LoVo (cell line): Measurements from ENCODE around the gene FANK1.

Experiments
- DNase-seq: peaks from one replicate; pipeline ENCODE4 v3.0.0-alpha.2; 2016; ENCODE audit warnings: low spot score

The FANK1 gene

GRCh38 chr10:125989791-125990190 is 93.4 kb downstream of the FANK1 start:
- no peak for DNase-seq

- no peak for DNase-seq
Measured at GRCh38 chr10:125990974-125991373, 94.6 kb downstream of the FANK1 start.

GRCh38 chr10:125991392-125991791 is 95.0 kb downstream of the FANK1 start:
- DNase-seq: no peak

- DNase-seq: no peak
Measured at GRCh38 chr10:125992254-125992653, 95.9 kb downstream of the FANK1 start.

GRCh38 chr10:125994601-125995000 is 98.2 kb downstream of the FANK1 start:
- no peak for DNase-seq

- no peak for DNase-seq
Measured at GRCh38 chr10:125995726-125996304, 99.5 kb downstream of the FANK1 start.

- DNase-seq: no peak
Measured at GRCh38 chr10:125997586-125997985, 101.2 kb downstream of the FANK1 start.

GRCh38 chr10:125999694-126000093 is 103.3 kb downstream of the FANK1 start:
- no peak for DNase-seq

- no peak for DNase-seq
Measured at GRCh38 chr10:126001576-126001975, 105.2 kb downstream of the FANK1 start.

- DNase-seq: no peak
Measured at GRCh38 chr10:126004752-126005151, 108.4 kb downstream of the FANK1 start.

GRCh38 chr10:126006264-126006663 is 109.9 kb downstream of the FANK1 start:
- no peak for DNase-seq

GRCh38 chr10:126006906-126007305 is 110.5 kb downstream of the FANK1 start:
- DNase-seq: no peak

- DNase-seq: no peak
Measured at GRCh38 chr10:126009650-126010049, 113.3 kb downstream of the FANK1 start.

- DNase-seq: no peak
Measured at GRCh38 chr10:126011995-126012394, 115.6 kb downstream of the FANK1 start.

- no peak for DNase-seq
Measured at GRCh38 chr10:126012485-126012884, 116.1 kb downstream of the FANK1 start.

- DNase-seq: no peak
Measured at GRCh38 chr10:126013489-126014281, 117.3 kb downstream of the FANK1 start.

GRCh38 chr10:126014309-126014708 is 117.9 kb downstream of the FANK1 start:
- DNase-seq: no peak

- no peak for DNase-seq
Measured at GRCh38 chr10:126015413-126015812, 119.0 kb downstream of the FANK1 start.

GRCh38 chr10:126016156-126016805 is 119.9 kb downstream of the FANK1 start:
- no peak for DNase-seq

- no peak for DNase-seq
Measured at GRCh38 chr10:126016882-126017281, 120.5 kb downstream of the FANK1 start.

- no peak for DNase-seq
Measured at GRCh38 chr10:126017961-126018560, 121.7 kb downstream of the FANK1 start.

GRCh38 chr10:126021833-126022500 is 125.6 kb downstream of the FANK1 start:
- DNase-seq: no peak
